NCI-H146 treated with DMSO at 0.1 percent for 48 hours (cell line): Measurements from ENCODE around the gene FBXW11.
"Not testable (repeated sequence)": the region's sequence is repeated elsewhere in the genome, so short reads cannot be mapped to it uniquely, and the experiment has no call there.

Source experiments
- DNase-seq: peaks from one replicate; lab custom pipeline; 2025; ENCODE audit not compliant: unreplicated experiment; lab: John Stamatoyannopoulos, UW

Gene FBXW11

GRCh38 chr5:171915700-171916099 lies 90.7 kb downstream of the FBXW11 start:
- DNase-seq, result not testable (repeated sequence)

- no peak for DNase-seq
Measured at GRCh38 chr5:171914726-171915338, 91.6 kb downstream of the FBXW11 start.

- DNase-seq, result no peak
Measured at GRCh38 chr5:171913987-171914273, 92.5 kb downstream of the FBXW11 start.

GRCh38 chr5:171911152-171911551 lies 95.3 kb downstream of the FBXW11 start:
- no peak for DNase-seq

- DNase-seq, result no peak
Measured at GRCh38 chr5:171908638-171909037, 97.8 kb downstream of the FBXW11 start.

- DNase-seq, result peak; percentile 25
Measured at GRCh38 chr5:171907725-171908343, 98.6 kb downstream of the FBXW11 start.

GRCh38 chr5:171906703-171907590 lies 99.5 kb downstream of the FBXW11 start:
- DNase-seq, result no peak

- no peak for DNase-seq
Measured at GRCh38 chr5:171906066-171906570, 100.3 kb downstream of the FBXW11 start.

GRCh38 chr5:171904886-171905285 lies 101.6 kb downstream of the FBXW11 start:
- no peak for DNase-seq

GRCh38 chr5:171901764-171902163 lies 104.7 kb downstream of the FBXW11 start:
- no peak for DNase-seq

GRCh38 chr5:171899792-171900191 lies 106.6 kb downstream of the FBXW11 start:
- no peak for DNase-seq

GRCh38 chr5:171898879-171899278 lies 107.6 kb downstream of the FBXW11 start:
- no peak for DNase-seq

- DNase-seq, result no peak
Measured at GRCh38 chr5:171898386-171898785, 108.1 kb downstream of the FBXW11 start.

- no peak for DNase-seq
Measured at GRCh38 chr5:171897231-171897630, 109.2 kb downstream of the FBXW11 start.

- DNase-seq, result no peak
Measured at GRCh38 chr5:171895081-171895480, 111.4 kb downstream of the FBXW11 start.

GRCh38 chr5:171893290-171893886 lies 113.0 kb downstream of the FBXW11 start:
- DNase-seq, result no peak

GRCh38 chr5:171891595-171891994 lies 114.8 kb downstream of the FBXW11 start:
- DNase-seq, result no peak

GRCh38 chr5:171891150-171891549 lies 115.3 kb downstream of the FBXW11 start:
- no peak for DNase-seq

- DNase-seq, result no peak
Measured at GRCh38 chr5:171888051-171888481, 118.4 kb downstream of the FBXW11 start.

- DNase-seq, result not testable (repeated sequence)
Measured at GRCh38 chr5:171886037-171886436, 120.4 kb downstream of the FBXW11 start.

- DNase-seq, result no peak
Measured at GRCh38 chr5:171882118-171882517, 124.3 kb downstream of the FBXW11 start.
